22Rv1 (cell line): Measurements from ENCODE around the gene RAD52.
A peak's percentile ranks its signal among the peaks of the same experiment; 100 is the strongest.

ENCODE experiments used
- H3K27ac ChIP-seq: fragments of 450-650 bp; 2 replicates; pipeline ENCODE4 v1.5.1; 2017
- ZFX ChIP-seq: fragments of 450-650 bp; IDR thresholded peaks from 2 replicates; pipeline ENCODE4 v1.6.1; 2017; ENCODE audit warnings: antibody characterized with exemption, borderline replicate concordance
- TF ChIP-seq, protein P1 (sequence below): fragments of 450-650 bp; IDR thresholded peaks from 2 replicates; pipeline ENCODE4 v1.5.1; 2017; ENCODE audit warnings: mild to moderate bottlenecking

RAD52 gene

DNA sequence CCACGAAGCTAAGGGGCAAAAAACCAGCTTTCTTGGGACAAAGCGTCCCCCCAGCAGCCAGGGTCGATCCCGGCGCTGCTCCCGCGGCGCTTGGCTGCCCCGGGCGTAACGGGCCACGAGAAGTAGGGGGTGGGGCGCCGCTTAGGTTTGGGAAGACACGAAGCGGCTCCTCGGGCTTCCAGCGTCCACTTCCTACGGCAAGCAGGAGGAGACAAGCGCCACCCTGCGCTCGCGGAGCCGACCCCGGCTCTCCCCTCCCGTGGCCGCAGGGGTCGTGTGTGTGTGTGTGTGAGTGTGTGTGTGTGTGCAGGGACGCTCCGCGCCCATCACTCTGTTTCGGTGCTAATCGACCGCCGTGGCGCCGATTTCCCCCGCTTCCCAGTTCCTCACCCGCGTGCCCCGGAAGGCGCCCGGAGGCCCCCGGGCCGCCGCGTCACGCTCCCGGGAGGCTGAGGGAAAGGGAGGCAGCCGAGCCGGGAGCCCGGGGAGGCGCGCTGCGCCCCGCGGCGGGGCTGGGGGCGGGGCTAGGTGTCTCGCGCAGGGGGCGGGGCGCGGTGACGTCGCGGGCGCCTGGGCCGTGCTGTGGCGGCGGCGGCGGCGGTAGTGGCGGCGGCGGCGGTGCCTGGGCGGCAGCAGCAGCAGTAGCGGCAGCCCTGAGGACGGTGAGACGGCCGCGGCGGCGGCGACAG is 41.3 kb upstream of the RAD52 start, which contains the start of gene ERC1:
Gene ERC1 (plus strand): TSS at position 563 of the 689 bp plus-strand sequence. CDS start 36,681 bp downstream, outside the sequence.
- H3K27ac ChIP-seq = peak within 1 kb of the TSS; percentile 83
- TF ChIP-seq, protein P1, sequence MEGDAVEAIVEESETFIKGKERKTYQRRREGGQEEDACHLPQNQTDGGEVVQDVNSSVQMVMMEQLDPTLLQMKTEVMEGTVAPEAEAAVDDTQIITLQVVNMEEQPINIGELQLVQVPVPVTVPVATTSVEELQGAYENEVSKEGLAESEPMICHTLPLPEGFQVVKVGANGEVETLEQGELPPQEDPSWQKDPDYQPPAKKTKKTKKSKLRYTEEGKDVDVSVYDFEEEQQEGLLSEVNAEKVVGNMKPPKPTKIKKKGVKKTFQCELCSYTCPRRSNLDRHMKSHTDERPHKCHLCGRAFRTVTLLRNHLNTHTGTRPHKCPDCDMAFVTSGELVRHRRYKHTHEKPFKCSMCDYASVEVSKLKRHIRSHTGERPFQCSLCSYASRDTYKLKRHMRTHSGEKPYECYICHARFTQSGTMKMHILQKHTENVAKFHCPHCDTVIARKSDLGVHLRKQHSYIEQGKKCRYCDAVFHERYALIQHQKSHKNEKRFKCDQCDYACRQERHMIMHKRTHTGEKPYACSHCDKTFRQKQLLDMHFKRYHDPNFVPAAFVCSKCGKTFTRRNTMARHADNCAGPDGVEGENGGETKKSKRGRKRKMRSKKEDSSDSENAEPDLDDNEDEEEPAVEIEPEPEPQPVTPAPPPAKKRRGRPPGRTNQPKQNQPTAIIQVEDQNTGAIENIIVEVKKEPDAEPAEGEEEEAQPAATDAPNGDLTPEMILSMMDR = no peak; the same call in none of the 2 replicates
- no peak for TF ChIP-seq ZFX

DNA sequence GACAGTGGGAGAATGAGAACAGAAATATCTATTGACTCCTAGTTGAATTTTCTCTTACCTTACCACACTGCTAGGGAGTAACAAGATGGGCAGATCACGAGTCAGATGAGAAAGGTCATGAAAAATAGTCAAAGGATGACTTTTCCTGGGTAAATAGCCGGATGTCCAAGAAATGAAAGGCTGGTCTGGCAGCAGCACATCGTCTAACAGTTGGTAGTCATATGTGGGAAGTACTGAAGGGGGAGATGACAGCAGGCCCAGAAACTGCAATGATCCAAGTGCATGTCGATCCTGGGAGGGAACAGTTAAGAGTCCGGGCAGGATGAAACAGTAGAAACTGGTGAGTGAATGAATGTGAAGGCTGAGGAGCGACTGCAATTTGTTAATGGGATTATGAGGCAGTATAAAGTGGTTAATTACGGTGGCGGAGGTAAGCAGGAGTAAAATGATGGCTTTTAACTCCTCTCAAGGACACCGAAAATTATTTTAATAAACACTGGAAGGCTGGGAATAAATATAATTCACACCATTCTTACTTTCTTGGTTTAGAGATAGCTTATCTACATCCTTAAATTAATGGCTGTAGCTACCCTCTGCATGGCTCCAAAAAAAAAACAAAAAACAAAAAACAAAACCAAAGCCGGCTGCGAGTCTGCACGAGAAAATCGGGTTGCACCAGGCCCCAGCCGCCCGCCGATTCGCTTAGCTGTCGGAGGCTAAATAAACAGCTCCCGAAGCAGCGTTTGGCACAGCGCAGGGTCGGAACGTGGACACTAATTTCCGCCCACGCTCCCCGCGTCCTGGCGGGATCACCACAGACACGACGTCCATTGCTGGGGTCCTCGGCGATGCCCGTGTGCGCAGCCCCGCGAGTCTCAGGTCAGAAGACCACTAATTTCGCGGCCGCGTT is 40.5 kb upstream of the RAD52 start:
- peak overlapping the region; percentile 83 for H3K27ac ChIP-seq
- TF ChIP-seq, protein P1 = no peak
- TF ChIP-seq ZFX = no peak

DNA sequence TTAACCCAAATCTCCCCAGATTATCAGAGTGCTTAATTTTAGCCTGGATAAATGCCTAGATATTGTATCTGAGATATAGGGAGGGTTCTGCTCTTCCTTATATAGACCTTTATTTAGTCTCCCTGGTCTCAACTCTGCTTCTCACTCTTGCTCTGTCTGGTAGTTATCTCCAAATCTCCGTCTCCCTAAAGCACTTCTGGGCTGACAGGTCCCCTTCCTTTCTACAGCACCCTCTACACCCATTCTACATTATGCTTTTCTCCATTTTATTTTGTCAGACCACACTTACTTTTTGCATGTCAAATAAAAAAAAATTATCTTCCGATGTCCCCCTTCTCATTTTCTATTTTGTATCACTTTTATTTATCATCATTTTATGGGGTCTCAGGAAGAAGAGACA is 39.6 kb upstream of the RAD52 start:
- no peak overlapping the region for H3K27ac ChIP-seq
- no peak for TF ChIP-seq ZFX
- TF ChIP-seq, protein P1 = no peak

DNA sequence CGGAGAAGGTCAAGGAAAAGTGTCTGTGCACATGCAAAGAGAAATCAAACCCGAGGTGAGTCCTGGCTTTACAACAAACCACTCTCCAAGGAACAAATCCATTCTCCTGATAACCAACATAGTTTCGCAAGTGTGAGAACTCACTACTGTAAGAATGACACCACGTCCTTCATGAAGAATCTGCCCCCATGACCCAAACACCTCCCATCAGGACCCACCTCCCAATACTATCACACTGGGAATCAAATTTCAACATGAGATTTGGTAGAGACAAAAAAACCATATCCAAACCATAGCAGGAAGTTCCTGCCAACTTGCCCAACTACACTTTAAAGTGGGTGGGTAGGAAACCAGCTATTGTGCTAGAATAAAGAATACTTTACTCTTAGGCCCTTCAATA is 39.2 kb upstream of the RAD52 start:
- TF ChIP-seq, protein P1 = no peak
- TF ChIP-seq ZFX = no peak
- no peak overlapping the region for H3K27ac ChIP-seq

DNA sequence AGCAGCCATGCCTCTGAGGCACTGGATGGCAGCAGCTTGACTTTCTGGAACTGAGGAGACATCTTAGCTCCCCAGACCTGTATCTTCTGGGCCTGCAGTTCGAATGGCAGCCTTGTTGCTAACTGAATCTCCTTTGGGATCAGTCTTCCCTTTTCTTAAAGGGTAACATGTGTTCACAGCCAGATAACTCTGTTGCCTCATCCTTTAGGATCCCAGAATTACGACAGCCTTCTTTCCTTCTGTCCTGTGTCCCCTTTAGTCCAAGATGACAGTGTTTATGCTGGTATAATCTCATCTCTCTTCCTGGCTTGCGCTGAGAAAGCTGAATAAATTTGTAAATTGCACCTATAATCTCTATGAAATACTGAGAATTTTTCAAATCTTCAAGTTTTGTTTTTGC is 32.5 kb upstream of the RAD52 start:
- no peak overlapping the region for H3K27ac ChIP-seq
- no peak for TF ChIP-seq ZFX
- TF ChIP-seq, protein P1 = no peak

DNA sequence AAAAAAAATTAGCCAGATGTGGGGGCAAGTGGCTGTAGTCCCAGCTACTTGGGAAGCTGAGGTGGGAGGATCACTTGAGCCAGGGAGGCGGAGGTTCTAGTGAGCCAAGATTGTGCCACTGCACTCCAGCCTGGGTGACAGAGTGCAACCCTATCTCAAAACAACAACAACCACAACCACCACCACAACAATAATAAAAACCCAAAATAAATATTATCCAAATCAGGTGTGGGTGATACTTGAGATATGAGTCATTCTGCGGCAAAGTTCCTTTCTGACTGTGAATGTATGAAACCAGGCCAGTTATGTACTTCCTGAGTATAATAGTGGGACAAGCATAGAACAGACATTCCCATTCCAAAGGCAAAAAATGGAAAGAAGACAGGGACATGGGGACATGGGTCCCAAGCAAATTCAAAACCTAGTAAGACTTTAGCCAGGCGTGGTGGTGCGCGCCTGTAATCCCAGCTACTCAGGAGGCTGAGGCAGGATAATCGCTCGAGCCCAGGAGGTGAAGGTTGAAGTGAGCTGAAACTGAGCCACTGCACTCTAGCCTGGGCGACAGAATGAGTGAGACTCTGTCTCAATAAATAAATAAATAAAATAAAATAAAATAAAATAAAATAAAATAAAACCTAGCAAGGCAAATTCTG is 31.8 kb upstream of the RAD52 start:
- H3K27ac ChIP-seq = no peak overlapping the region
- no peak for TF ChIP-seq ZFX
- TF ChIP-seq, protein P1 = no peak
